GM18951 (cell line): ENCODE measurements around the gene VPS18.
A peak's percentile ranks its signal among the peaks of the same experiment; 100 is the strongest.

Experiments
- POLR2A ChIP-seq: IDR thresholded peaks from 4 replicates; pipeline ENCODE4 v1.6.1; 2011; ENCODE audit warnings: mild to moderate bottlenecking; ENCODE audit not compliant: insufficient read length, insufficient read depth; ENCODE audit errors: extremely low read depth
- in situ Hi-C: fragments of 300-500 bp; cut with MboI; formaldehyde crosslinking; loops from one replicate; pipeline ENCODE4 v1.12.0; 2022; ENCODE audit warnings: low sequenced_read_pairs, mixed read lengths, inconsistent platforms; ENCODE audit not compliant: unreplicated experiment

Gene VPS18, protein sequence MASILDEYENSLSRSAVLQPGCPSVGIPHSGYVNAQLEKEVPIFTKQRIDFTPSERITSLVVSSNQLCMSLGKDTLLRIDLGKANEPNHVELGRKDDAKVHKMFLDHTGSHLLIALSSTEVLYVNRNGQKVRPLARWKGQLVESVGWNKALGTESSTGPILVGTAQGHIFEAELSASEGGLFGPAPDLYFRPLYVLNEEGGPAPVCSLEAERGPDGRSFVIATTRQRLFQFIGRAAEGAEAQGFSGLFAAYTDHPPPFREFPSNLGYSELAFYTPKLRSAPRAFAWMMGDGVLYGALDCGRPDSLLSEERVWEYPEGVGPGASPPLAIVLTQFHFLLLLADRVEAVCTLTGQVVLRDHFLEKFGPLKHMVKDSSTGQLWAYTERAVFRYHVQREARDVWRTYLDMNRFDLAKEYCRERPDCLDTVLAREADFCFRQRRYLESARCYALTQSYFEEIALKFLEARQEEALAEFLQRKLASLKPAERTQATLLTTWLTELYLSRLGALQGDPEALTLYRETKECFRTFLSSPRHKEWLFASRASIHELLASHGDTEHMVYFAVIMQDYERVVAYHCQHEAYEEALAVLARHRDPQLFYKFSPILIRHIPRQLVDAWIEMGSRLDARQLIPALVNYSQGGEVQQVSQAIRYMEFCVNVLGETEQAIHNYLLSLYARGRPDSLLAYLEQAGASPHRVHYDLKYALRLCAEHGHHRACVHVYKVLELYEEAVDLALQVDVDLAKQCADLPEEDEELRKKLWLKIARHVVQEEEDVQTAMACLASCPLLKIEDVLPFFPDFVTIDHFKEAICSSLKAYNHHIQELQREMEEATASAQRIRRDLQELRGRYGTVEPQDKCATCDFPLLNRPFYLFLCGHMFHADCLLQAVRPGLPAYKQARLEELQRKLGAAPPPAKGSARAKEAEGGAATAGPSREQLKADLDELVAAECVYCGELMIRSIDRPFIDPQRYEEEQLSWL

DNA sequence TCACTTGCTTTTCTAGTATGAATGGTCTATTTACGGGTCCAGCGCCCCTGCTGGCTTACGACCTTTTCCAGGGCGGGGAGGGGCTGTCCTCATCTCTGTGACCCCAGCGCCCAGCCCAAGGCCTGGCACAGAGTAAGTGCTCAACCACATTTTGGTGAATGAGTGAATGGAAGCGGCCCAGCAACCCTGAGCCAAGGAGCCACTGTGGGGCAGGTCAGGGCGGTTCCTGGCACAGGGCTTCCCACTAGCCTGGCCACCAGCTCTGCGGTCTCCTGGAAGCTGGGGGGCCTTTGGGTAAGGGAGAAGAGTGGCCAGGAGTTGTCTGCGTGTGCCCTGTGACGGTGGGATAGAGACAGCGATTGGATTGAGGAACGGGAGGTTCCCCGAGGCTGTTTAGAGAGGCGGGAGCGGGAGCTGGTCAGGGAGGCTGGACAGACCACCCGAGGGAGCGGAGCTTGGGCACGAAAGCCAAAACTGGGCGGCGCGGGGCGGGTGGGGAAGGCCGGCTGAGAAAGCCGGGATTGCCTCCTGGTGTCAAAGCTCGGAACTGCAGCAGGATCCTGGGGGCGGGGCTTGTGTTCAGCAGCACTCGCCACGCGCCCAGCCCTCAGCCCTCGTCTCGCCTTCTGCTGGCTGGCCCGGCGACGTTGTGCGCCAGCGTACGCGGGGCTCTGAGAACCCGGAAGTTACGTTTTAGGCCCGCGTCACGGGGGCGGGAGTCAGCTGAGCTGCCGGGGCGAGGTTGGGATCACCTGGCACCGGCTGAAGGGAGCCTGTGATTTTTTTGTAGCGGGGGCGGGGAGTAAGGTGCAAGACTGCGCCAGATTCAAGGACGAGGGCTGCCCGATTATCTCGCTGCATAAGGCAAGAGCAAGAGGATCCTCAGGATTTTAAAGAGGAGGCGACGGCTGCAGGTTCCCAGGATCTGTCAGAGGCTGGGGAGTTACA is at the start of gene VPS18:
Gene VPS18, plus strand, starts transcription at position 718 of the 948 bp plus-strand sequence. CDS start 319 bp downstream, outside the sequence.
- peak; percentile 73 for TF ChIP-seq POLR2A
- in situ Hi-C loops = loop anchor here (5.0 kb wide), 1 partner anchor 42 kb away; no protein-coding TSS in a partner anchor

GRCh38 chr15:40844696-40845030 is 49.6 kb upstream of the VPS18 start:
- TF ChIP-seq POLR2A = no peak
- in situ Hi-C loops = no loop called here

DNA sequence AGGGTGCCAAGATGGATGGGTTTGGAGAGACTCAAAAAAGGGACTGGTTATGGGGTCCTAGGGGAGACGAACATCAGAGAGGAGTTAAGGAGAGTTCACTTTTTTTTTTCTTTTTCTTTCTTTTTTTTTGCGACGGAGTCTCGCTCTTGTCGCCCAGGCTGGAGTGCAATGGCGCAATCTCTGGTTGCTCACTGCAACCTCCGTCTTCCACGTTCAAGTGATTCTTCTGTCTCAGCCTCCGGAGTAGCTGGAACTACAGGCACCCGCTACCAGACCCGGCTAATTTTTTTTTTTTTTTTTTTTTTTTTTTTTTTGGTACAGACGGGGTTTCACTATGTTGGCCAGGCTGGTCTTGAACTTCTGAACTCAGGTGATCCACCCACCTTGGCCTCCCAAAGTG is 49.2 kb upstream of the VPS18 start:
- TF ChIP-seq POLR2A = no peak
- in situ Hi-C loops = no loop called here

DNA sequence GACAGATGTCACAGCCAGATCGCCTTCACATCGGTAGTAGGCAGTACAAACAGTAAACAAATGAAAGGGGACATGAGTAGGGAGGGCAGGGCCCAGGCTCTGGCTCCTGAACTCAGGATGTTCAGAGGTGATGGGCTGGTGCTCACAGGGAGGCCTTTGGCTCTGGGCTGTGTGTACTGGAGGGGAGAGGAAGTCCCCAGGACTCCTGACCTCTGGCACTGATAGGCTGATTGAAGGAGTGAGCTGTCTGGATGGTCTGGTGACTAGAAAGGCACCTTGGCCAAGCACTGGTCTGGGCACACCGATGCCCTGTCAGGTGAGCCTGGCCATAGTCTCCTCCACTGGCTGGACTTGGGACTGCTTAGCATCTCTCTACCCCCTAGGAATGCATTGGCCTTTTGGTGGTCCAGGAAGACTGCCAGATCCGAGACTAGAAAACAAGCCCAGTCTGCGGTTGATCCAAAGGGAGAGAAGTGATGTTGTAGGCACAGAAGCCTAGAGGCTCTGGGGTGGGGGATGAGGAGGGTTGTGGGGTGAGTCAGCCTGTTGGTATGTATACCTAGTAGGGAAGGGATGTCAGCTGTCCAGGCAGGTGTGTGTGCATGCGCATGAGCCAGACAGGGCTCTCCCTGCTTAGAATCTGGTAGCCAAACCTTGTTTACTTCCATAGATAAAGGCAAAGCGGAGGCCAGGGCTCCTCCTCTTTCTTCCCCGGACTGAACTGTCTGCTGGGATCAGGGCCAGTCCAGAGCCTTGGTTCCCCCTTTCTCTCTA is 48.6 kb upstream of the VPS18 start:
- no peak for TF ChIP-seq POLR2A
- in situ Hi-C loops = no loop called here

GRCh38 chr15:40846841-40847222 is 47.4 kb upstream of the VPS18 start:
- in situ Hi-C loops = no loop called here
- no peak for TF ChIP-seq POLR2A

- in situ Hi-C loops = no loop called here
These were observed 46.9 kb upstream of the VPS18 start for GRCh38 chr15:40847223-40847961.

DNA sequence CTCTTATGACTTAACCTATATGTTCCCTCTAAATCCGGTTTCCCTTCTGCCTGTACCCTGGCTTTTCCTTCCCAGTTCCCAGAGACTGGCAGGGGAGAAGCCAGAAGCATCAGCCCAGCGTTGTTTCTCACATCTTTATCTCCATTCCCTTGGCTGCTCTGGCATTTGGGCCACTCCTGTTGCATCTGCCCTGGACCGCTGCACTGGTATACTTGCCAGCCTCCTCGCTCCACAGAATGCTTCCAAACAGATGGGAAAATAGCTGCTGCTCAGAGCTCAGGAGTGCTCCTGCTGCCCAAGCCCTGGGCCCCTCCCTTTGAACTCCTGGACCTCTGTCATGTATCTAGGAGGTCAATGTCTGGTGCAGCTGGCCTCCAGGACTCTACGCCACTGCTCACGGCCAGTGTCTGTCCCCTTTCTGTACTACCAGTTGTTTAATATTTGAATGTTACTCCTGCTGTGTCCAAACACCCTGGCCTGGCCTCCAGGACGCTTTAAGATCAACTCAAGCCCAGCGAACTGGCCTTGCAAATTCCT is 43.6 kb upstream of the VPS18 start:
- in situ Hi-C loops = loop anchor here (5.0 kb wide), 1 partner anchor 42 kb away; the partner anchor contains the start of gene VPS18

More at GRCh38 chr15:40847223-40847961, 46.9 kb upstream of the VPS18 start:
- peak; percentile 37 for TF ChIP-seq POLR2A

DNA sequence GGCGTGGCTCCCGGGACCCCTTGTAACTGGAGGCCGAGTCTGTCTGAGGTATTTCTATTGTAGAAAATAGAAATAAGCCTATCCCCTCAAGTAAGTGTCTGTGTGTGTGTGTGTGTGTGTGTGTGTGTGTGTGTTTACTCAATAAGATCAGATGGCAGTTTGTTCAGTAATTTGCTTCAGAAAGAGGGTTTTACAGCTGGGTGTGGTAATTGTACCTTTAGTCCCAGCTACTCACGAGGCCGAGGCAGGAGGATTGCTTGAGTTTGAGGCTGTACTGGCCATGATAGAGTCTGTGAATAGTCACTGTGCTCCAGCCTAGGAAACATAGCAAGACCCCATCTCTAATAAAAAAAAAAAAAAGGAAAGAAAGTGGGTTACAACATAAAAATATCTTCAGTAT is 41.7 kb upstream of the VPS18 start:
- in situ Hi-C loops = loop anchor here (5.0 kb wide), 1 partner anchor 40 kb away; the partner anchor contains the start of gene VPS18
- no peak for TF ChIP-seq POLR2A

More for the DNA sequence above, 43.6 kb upstream of the VPS18 start:
- no peak for TF ChIP-seq POLR2A

- in situ Hi-C loops = loop anchor here (5.0 kb wide), 1 partner anchor 39 kb away; the partner anchor contains the start of gene VPS18
- no peak for TF ChIP-seq POLR2A
These were observed 40.9 kb upstream of the VPS18 start for GRCh38 chr15:40853241-40853890.

GRCh38 chr15:40854161-40854560 is 40.1 kb upstream of the VPS18 start:
- TF ChIP-seq POLR2A = no peak
- in situ Hi-C loops = loop anchor here (5.0 kb wide), 1 partner anchor 38 kb away; the partner anchor contains the start of gene VPS18
